KMS-11 (cell line): Measurements from ENCODE around the gene ABCA3.

Experiments used
- H2AFZ ChIP-seq: fragments of 200-600 bp; sonication (generic); 2 replicates; pipeline ENCODE4 v1.6.1; 2016; ENCODE audit warnings: antibody characterized with exemption, mixed run types, low read depth
- H3K27ac ChIP-seq: fragments of 200-600 bp; sonication (generic); 2 replicates; pipeline ENCODE4 v1.6.1; 2016; ENCODE audit warnings: mild to moderate bottlenecking, mixed run types
- H3K27me3 ChIP-seq: fragments of 200-600 bp; sonication (generic); 2 replicates; pipeline ENCODE4 v1.6.1; 2017; ENCODE audit warnings: mild to moderate bottlenecking, low read depth, mixed run types, moderate library complexity; ENCODE audit not compliant: insufficient read depth
- H3K36me3 ChIP-seq: fragments of 200-600 bp; sonication (generic); 2 replicates; pipeline ENCODE4 v1.6.1; 2017; ENCODE audit warnings: mild to moderate bottlenecking, mixed run types; ENCODE audit not compliant: insufficient read depth
- H3K4me1 ChIP-seq: fragments of 200-600 bp; sonication (generic); 2 replicates; pipeline ENCODE4 v1.6.1; 2016; ENCODE audit warnings: mild to moderate bottlenecking, low read depth, mixed run types; ENCODE audit not compliant: poor library complexity, severe bottlenecking
- H3K4me2 ChIP-seq: fragments of 200-600 bp; sonication (generic); 2 replicates; pipeline ENCODE4 v1.7.0; 2016; ENCODE audit warnings: mild to moderate bottlenecking, mixed run types
- H3K4me3 ChIP-seq: fragments of 200-600 bp; sonication (generic); IDR thresholded peaks from 2 replicates; pipeline ENCODE4 v1.6.1; 2017; ENCODE audit warnings: low read depth, low read length, mixed read lengths; ENCODE audit not compliant: insufficient read depth
- H3K79me2 ChIP-seq: fragments of 200-600 bp; sonication (generic); 2 replicates; pipeline ENCODE4 v1.6.1; 2016; ENCODE audit warnings: low read depth, mixed run types; ENCODE audit not compliant: insufficient read depth
- H3K9ac ChIP-seq: fragments of 200-600 bp; sonication (generic); 2 replicates; pipeline ENCODE4 v1.6.1; 2016; ENCODE audit warnings: mild to moderate bottlenecking, mixed run types
- H4K20me1 ChIP-seq: fragments of 200-600 bp; sonication (generic); 2 replicates; pipeline ENCODE4 v1.6.1; 2016; ENCODE audit warnings: mild to moderate bottlenecking, mixed run types; ENCODE audit not compliant: insufficient read depth
- TF ChIP-seq, protein P1 (sequence below): fragments of 200-600 bp; sonication (generic); conservative IDR thresholded peaks from 2 replicates; pipeline ENCODE4 v1.6.1; 2017; ENCODE audit warnings: low read depth, mild to moderate bottlenecking, antibody characterized with exemption, low read length, moderate library complexity, mixed read lengths

ABCA3 gene

DNA sequence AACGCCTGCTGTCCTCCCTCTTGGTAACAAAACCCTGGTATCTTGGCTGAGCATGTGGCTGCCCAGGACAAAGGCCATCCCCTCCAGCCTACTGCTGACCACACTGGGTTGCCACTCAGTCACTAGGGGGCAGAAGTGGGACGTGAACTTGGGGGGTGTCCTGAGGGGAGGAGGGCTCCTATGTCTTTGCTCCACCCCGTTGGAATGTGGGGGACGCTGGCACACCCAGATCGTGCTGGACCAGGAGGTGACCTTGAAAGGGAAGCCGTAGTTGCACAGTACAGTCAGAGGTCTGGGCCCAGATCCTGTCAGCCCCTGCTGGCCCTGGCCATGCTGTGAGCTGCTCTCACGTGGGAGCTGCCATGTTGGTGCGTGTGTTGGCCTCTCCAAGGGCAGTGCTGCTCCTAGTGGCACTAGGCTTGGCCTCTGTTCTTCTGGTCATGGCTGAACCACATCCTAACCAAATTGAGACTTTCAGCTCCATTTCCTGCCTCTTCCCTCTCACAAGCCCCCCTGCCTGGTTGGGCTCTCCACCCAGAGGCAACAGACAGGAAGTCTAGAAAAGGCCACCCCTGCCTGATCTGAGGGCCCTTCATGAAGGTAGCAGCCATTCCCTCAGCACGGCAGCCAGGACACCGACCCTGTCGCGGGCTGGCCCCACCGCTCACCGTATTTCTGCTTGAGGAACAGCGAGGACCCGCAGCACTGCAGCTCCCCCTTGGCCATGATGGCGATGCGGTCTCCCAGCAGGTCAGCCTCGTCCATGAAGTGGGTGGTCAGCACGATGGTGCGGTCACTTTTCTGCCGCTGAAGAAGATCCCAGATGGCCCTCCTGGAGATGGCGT lies 43.6 kb downstream of the ABCA3 start:
- Histone ChIP-seq H3K4me1 (no peaks in the 10 kb centered on the region), H4K20me1 (no peaks in the 10 kb centered on the region), H3K36me3 (no peaks in the 10 kb centered on the region), H2AFZ (no peak overlapping the region), H3K9ac (no peak overlapping the region), H3K27ac (no peak overlapping the region), H3K4me3 (no peak overlapping the region), H3K27me3 (no peaks in the 10 kb centered on the region), H3K79me2 (no peaks in the 10 kb centered on the region), H3K4me2 (no peak overlapping the region)
- TF ChIP-seq, protein P1, sequence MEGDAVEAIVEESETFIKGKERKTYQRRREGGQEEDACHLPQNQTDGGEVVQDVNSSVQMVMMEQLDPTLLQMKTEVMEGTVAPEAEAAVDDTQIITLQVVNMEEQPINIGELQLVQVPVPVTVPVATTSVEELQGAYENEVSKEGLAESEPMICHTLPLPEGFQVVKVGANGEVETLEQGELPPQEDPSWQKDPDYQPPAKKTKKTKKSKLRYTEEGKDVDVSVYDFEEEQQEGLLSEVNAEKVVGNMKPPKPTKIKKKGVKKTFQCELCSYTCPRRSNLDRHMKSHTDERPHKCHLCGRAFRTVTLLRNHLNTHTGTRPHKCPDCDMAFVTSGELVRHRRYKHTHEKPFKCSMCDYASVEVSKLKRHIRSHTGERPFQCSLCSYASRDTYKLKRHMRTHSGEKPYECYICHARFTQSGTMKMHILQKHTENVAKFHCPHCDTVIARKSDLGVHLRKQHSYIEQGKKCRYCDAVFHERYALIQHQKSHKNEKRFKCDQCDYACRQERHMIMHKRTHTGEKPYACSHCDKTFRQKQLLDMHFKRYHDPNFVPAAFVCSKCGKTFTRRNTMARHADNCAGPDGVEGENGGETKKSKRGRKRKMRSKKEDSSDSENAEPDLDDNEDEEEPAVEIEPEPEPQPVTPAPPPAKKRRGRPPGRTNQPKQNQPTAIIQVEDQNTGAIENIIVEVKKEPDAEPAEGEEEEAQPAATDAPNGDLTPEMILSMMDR: peak; percentile 50; the same call in 1 of the 2 replicates

DNA sequence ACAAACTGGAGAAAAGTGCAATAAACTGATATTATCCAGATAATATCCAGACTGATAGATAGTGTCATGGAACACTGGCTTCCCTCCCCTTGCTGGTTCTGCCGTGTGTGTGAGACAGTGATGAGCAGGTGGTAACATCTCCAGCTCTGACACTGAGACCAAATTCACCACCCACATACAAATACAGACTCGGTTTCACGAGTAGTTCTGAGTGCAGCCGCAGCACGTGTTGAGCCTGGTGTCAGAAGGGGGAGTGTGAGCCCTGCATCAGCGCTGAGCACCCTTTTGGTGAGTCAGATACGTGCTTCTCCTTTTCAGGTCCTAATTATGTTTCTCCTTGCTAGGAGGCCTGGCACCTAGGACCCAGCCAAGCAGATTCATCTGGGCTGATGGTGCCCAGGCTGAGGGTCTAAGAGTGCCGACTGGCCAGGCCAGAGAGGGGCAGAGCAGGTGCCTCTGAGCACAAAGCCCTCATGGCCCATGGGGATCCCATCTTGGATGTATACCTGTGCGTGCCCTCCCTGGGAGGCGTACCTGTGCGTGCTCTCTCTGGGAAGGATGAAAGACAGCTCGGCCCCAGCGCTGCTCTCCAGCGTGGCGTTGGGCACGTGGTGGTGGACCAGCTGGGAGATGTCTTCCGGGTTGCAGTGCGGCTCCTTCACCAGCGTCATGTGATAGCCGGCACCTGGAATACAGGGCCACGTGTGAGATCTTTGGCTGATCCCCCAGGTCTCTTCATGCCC lies 45.3 kb downstream of the ABCA3 start:
- Histone ChIP-seq H3K79me2 (no peaks in the 10 kb centered on the region), H3K4me2 (no peak overlapping the region), H3K36me3 (no peaks in the 10 kb centered on the region), H3K9ac (no peak overlapping the region), H3K4me3 (no peak overlapping the region), H4K20me1 (no peaks in the 10 kb centered on the region), H3K4me1 (no peaks in the 10 kb centered on the region), H2AFZ (no peak overlapping the region), H3K27ac (no peak overlapping the region), H3K27me3 (no peaks in the 10 kb centered on the region)
- TF ChIP-seq, protein P1: no peak

DNA sequence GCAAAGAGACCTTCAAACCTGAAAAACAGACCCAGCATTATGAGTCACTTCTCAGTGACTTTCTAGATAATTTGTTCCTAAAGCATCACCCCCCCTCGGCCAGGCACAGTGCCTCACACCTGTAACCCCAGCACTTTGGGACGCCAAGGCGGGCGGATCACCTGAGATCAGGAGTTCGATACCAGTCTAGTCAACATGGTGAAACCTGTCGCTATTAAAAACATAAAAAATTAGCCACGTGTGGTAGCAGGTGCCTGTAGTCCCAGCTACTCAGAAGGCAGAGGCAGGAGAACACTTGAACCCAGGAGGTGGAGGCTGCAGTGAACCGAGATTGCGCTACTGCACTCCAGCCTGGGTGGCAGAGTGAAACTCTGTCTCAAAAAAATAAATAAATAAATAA lies 48.3 kb downstream of the ABCA3 start:
- H3K36me3 ChIP-seq: no peaks in the 10 kb centered on the region
- H3K9ac ChIP-seq: no peak overlapping the region
- no peaks in the 10 kb centered on the region for H3K4me1 ChIP-seq
- no peak overlapping the region for H3K4me2 ChIP-seq
- H4K20me1 ChIP-seq: no peaks in the 10 kb centered on the region
- H3K27ac ChIP-seq: no peak overlapping the region
- no peak overlapping the region for H2AFZ ChIP-seq
- no peak overlapping the region for H3K4me3 ChIP-seq
- TF ChIP-seq, protein P1: no peak
- no peaks in the 10 kb centered on the region for H3K79me2 ChIP-seq
- no peaks in the 10 kb centered on the region for H3K27me3 ChIP-seq

DNA sequence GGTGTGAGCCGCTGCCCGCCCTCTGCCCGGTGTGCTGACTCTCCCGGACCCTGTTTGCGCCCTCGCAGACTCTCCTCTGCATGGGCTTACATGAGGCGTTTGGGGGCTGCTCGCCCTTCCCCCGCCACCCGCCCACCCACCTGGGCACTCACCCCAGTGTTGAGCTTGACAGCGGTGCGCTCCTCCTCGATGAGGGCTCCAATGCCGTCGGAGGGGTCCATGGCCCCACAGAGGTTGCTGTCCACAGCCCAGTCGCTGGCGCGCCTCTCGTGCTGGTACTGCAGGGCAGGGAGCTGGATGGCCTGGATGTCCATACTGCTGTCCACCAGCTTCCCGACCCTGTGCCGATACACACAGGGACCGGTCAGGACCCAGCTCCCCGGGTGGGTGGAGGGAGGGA lies 51.2 kb downstream of the ABCA3 start:
- H3K36me3 ChIP-seq: no peaks in the 10 kb centered on the region

More for the DNA sequence above, 51.2 kb downstream of the ABCA3 start:
- no peak overlapping the region for H3K9ac ChIP-seq
- H3K4me1 ChIP-seq: no peaks in the 10 kb centered on the region
- H3K27ac ChIP-seq: no peak overlapping the region
- TF ChIP-seq, protein P1: no peak
- H3K79me2 ChIP-seq: no peaks in the 10 kb centered on the region
- no peak overlapping the region for H3K4me2 ChIP-seq
- no peak overlapping the region for H3K4me3 ChIP-seq
- no peak overlapping the region for H2AFZ ChIP-seq
- no peaks in the 10 kb centered on the region for H3K27me3 ChIP-seq
- no peaks in the 10 kb centered on the region for H4K20me1 ChIP-seq
